Spleen (tissue), 7 donors: ENCODE data around the gene FILIP1L.

Source experiments
- CTCF ChIP-seq, 11 experiments: fragments of 200-600 bp in 7 of 11; fragments of 450-650 bp in 4 of 11; sonication (generic) in 4 of 11; IDR thresholded peaks in 8 of 11; conservative IDR thresholded peaks in 3 of 11; 1 replicate in 7 of 11; 2 replicates in 4 of 11; pipeline versions ENCODE4 v1.4.0 to v1.8.0; 2016 to 2021; ENCODE audit warnings: antibody characterized with exemption in 11 of 11, inconsistent platforms in 4 of 11, mild to moderate bottlenecking in 1 of 11
- POLR2A ChIP-seq, 3 donors: fragments of 450-650 bp; IDR thresholded peaks; one replicate each; pipeline ENCODE4 v1.5.1; 2017; ENCODE audit warnings: antibody characterized with exemption in 3 of 3, mild to moderate bottlenecking in 1 of 3
- POLR2AphosphoS5 ChIP-seq, 3 donors: sonication (generic); formaldehyde crosslinking; IDR thresholded peaks; one replicate each; pipeline ENCODE4 v1.5.1; 2017; ENCODE audit warnings: antibody characterized with exemption in 3 of 3
- donor health status: DM: no; HTN: no; CAD: no; lungs with moderate emphysema.
- donor health status: DM: no; HTN: no; CAD: no.
- donor health status: DM: no; HTN: no; CAD: no.

GRCh38 chr3:100053951-100054620 lies 60.2 kb downstream of the FILIP1L start:
- TF ChIP-seq POLR2A (IDR thresholded peaks at IDR 0.05), result no peak
- TF ChIP-seq CTCF (IDR thresholded peaks at IDR 0.05 in 8 of 11, conservative IDR thresholded peaks at IDR 0.05 in 3 of 11), result no peak
- TF ChIP-seq POLR2AphosphoS5 (IDR thresholded peaks at IDR 0.05), result no peak
